Stimulated activated CD8-positive, alpha-beta memory T cell treated with anti-CD3 and anti-CD28 coated beads, Interleukin-4, amount 100 ng/mL, for 24 hours (primary cell): Measurements from ENCODE around the gene IL19.

Experiments
- DNase-seq: peaks from one replicate; pipeline ENCODE4 v3.0.0-alpha.2; 2020; ENCODE audit warnings: low read depth

IL19 gene

DNA sequence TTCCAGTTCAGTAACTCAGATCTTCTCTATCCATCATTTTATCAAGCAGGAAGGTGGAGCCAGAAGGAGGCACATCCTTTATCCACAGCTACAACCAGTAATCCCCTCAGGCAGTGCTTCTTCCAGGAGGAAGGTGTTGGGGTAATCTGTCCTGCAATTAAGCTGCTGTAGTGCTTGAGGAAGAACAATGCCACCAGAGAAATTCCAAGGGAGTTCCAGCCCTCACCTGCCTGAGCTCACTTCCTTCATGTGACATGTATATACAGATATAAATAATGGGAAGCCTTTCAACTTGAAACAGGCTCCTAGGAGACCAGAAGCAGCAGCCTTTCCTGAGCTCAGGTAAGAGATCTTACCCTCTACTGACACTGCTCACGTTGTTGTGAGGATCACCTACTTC is 92.7 kb downstream of the IL19 start:
- DNase-seq: no peak

DNA sequence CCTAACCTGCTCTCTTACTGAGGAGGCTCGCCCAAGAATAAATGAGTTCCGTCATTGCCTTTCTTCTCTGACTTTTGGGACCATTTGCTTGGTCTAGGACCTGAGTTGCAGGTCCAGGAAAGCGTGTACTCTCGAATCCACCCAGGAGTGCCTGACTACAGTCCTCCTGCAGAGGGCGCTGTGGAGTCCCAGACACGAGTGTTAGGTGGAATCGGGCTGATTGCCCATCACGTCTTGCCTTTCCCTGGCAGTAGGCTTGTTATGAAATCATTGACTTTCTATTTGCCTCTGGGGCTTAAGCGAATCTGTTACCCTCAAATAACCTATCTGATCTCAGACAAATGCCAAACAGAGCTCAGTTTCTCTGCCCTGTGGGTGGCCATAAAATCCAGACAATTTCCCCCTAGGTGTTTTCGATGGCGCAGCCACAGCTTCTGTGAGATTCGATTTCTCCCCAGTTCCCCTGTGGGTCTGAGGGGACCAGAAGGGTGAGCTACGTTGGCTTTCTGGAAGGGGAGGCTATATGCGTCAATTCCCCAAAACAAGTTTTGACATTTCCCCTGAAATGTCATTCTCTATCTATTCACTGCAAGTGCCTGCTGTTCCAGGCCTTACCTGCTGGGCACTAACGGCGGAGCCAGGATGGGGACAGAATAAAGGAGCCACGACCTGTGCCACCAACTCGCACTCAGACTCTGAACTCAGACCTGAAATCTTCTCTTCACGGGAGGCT is 94.5 kb downstream of the IL19 start, which contains the start of gene IL20:
TSS of gene IL20 (plus strand) at position 685 of the 733 bp plus-strand sequence. CDS start 230 bp downstream, outside the sequence.
- DNase-seq: peak; percentile 79

DNA sequence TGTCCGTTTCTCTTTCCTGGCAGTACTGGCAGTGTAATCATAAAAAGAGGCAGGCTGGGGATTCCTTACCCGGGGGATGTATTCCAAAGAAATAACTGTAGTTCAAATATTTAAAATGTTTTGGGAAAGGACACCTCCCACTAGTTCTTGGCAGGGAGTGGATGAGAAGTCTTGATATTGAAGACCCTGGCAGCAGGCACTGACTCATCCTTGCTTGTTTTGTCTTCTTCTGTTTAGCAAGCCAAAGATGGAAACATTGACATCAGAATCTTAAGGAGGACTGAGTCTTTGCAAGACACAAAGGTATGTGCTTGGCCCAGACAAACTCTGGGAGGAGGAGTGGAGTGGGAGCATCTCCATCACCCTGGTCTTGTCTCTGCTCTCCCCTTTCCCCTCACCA is 95.5 kb downstream of the IL19 start:
- DNase-seq: no peak

DNA sequence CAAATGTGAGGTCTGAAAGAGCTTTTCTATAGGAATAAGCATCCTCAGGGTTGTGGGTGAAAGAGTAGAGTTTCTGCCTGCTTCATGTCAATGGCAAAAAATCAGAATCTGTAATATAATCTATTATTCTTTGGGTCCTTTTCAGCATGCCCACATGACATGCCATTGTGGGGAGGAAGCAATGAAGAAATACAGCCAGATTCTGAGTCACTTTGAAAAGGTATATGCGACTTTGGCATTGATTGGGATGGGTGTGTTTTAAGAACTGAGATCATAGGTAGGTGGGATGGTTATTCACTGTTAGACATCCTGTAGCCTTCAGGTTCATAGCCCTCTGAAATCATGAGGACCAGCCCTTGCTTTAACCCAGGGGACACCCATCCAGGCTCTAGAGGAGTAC is 96.7 kb downstream of the IL19 start:
- DNase-seq: no peak

DNA sequence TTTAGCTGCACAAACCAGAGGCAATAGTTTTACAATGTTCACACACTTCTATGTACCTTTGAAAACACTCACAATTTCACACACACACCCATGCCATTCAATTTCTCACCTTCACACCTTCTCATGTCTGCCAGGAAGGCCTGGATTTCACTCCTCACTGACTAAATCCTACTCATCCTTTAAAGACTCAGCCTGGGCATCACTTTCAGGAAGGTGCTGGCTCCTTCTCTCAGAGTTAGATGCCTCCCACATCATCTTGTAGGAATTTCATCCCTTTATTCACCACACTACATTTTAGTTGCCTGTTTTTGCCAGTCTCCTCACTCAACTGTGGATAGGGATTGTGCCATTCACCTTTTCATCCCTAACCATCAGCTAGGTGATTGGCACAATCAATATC is 97.1 kb downstream of the IL19 start:
- DNase-seq: no peak

DNA sequence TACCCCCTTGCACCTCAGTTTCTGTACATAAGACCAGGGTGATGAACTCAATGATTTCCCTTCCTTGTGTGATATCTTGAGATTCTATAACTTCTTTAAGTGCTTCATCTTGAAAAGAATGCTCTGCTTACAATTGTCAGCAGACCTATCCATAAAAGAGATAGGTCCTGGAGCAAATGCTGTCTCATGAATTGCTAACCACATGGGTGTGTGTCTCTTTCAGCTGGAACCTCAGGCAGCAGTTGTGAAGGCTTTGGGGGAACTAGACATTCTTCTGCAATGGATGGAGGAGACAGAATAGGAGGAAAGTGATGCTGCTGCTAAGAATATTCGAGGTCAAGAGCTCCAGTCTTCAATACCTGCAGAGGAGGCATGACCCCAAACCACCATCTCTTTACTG is 97.7 kb downstream of the IL19 start:
- DNase-seq: no peak

DNA sequence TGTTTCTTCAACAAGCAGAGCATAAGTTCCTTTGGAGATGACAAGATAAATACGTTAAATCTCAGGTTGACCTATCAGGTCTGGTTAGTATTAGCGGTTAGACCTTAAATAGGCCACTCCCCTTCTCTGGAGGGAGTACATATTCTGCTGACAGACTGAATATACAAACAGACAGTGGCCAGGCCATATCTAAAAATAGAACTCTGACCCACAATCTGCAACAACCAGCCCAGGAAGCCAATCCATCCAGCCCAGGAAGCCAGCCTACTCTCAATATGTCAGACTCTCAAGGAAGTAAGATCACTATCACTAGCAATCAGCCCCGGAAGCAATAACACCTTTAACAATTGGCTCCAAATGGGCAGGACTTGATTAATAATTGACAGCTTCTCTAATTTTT is 101.6 kb downstream of the IL19 start:
- DNase-seq: no peak

DNA sequence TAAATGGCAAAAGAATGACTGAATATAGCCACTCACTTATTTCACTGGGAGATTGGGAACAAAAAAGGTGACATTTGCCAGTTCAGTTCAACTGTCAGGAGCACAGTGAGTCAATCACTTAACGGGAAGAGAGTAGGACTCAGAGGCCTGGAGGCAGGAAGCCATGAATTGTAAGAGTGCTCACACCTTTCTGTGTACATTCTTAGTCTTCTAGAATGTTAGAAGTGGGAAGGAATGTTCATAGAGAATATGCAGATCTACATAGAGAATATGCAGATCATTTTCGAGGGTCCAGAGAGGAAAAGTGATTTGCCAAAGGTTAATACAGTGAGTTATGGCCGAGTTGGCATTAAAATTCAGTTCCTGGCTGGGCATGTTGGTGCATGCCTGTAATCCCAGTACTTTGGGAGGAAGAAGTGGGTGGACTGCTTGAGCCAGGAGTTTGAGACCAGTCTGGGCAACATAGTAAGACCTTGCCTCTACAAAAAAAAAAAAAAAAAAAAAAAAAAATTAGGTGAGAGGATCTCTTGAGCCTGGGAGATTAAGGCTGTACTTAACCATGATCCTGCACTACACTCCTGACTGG is 103.1 kb downstream of the IL19 start:
- no peak for DNase-seq

DNA sequence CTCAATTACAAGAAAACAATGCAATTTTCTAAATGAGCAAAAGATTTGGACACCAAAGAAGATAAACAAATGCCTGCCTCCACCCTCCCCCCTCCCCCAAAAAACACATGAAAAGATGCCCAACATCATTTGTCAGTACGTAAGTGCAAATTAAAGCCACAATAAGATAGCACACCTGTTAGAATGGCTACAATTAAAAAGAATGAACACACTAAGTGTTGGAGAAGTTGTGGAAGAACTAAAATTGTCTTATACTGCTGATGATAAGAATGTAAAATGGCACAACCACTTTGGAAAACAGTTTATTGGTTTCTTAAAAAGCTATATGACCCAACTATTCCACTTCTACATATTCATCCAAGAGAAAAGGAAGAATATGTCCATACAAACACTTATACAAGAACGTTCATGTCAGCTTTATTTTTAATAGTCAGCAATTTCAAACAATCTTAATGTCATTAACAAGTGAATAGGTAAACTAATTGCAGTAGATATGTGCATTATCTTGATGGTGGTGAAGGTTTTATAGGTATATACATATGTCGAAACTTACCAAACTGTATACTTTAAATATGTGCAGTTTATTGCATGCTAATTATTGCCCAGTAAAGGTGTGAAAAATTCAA is 105.3 kb downstream of the IL19 start:
- DNase-seq: no peak

DNA sequence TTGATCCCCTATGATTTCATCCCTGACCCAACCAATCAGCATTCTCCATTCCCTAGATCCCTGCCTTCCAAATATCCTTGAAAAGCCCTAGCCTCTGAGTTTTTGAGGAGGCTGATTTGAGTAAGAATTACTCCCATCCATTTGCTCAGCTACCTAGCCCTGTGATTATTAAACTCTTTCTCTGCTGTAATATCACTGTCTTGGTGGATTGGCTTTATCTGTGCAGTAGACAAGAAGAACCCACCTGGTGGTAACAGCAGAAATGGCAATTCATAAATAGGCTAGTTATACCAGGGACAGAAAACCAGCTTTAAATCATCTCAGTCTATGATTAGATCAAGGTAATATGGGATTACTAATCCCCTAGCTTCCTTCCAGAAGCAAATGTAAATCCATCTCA is 107.9 kb downstream of the IL19 start:
- no peak for DNase-seq

DNA sequence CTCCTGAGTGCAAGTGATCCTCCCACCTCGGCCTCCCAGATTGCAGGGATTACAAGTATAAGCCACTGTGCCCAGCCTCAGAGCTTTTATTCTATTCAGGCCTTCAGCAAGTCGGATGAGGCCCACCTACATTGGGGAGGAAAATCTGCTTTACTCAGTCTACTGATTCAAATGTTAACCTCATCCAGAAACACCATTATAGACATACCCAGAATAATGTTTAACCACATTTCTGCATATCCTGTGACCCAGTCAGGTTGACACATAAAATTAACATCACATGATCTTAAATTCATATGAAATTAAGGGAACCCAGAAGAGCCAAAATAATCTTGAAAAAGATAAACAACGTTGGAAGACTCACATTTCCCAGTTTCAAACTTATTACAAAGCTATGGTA is 109.7 kb downstream of the IL19 start:
- no peak for DNase-seq

DNA sequence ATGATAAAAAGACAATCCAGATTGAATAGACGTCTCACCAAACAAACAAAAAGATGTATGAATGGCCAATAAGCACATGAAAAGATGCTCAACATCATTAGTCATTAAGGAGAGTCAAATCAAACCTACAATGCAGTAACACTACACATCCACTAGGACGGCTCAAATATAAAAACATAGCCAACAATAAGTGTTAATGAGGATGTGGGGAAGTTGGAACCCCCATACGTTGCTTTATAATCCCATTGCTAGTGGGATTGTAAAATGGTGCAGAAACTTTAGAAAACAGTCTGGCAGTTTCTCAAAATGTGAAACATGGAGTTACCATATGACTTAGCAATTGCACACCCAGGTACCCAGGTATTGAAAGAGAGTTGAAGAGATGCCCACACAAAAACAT is 112.0 kb downstream of the IL19 start:
- no peak for DNase-seq

DNA sequence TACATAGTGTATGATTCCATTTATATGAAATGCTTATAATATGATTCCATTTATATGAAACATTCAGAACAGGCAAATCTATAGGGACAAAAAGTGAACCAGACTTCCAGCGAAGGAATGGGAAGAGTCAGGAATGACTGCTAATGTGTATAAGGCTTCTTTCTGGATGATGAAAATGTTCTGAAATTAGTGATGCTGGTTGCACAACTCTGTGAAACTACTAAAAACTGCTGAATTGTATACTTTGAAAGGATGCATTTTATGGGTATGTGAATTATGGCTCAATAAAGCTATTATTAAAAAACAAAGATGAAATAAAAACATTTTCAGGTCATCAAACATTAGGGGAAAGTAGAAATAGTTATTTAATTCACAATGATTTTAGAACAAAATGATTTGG is 112.6 kb downstream of the IL19 start:
- no peak for DNase-seq

DNA sequence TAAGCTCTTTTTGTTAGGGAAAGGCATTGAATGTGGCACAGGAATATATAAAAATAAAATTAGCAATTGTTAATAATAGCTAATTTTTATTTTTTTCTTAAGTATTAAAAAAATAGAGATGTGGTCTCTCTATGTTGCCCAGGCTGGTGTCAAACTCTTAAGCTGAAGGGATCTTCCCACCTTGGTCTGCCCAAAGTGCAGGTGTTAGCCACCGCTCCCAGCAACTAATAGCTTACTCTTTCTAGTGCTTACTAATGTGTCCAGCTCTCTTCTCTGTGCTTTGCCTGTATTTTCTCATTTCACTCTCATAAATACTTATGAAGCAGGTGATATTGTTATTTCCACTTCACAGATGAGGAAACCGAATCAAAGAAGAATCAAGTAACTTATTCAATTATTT is 113.3 kb downstream of the IL19 start:
- no peak for DNase-seq

DNA sequence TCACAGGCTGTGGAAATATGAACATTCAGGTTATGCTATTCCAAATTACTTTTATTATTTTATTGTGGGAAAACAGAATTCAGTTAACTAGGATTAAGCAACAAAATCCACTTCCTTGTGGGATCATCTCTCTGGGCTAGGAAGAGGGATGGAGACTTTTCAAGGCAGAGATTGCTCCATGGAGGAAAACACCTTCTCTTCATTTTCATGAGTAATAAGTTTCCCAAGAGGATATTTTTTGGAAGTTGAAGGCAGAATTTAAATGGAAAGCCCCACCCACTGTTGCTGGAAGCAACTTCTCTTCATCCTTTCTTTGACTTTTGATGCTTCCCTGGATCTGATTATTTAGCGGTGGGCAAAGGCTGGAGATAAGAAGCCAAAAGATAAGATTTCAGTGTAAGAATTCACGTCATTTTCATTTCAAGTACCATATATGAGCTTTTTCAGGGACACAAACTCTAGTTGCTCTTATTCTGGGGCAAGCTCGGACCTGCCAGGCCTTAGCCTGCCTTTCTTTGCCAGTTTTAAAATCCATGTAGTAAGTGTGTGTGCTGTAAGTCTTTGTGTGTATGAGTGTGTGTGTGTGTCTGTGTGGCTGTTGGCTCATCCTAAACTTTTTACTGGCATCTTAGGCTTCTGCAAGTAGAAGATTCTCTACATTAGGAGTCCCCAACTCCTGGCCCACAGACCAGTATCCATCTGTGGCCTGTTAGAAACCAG is 114.9 kb downstream of the IL19 start:
- DNase-seq: no peak

DNA sequence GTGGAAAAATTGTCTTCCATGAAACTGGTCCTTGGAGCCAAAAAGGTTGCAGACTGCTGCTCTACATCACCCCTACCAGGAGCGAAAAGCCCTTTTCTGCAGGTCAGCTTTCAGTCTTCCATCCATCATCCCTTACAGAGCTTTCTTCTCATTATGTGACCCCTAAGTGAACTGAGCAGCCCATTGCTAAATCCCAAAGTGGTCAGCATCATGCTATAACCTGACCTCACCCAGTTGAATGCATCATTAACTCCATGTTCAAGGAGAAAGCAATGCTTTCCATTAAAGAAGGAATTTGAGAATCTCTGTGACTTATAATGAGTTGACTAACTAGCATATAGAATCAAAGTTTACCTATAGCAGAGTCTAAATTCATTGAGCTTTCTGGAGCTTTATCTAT is 116.3 kb downstream of the IL19 start:
- DNase-seq: no peak

DNA sequence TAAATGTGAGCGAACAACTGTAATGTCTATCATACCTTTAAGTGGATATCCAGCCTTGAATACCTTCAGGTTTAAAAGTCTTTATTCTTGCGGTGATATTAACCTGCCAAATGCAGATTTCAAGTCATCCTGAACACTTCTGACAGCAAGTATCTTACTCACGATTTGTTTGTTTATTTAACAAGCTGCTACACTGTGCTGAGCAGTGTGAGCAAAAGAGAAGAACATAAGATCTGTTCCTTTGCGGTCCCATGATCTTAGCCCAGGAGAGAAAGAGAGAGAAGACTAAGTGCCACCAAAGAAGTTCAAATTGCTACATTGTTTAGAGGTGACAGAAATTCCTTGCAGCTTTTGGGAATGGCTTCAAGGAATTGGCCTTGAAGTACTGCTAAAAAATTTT is 117.1 kb downstream of the IL19 start:
- no peak for DNase-seq

DNA sequence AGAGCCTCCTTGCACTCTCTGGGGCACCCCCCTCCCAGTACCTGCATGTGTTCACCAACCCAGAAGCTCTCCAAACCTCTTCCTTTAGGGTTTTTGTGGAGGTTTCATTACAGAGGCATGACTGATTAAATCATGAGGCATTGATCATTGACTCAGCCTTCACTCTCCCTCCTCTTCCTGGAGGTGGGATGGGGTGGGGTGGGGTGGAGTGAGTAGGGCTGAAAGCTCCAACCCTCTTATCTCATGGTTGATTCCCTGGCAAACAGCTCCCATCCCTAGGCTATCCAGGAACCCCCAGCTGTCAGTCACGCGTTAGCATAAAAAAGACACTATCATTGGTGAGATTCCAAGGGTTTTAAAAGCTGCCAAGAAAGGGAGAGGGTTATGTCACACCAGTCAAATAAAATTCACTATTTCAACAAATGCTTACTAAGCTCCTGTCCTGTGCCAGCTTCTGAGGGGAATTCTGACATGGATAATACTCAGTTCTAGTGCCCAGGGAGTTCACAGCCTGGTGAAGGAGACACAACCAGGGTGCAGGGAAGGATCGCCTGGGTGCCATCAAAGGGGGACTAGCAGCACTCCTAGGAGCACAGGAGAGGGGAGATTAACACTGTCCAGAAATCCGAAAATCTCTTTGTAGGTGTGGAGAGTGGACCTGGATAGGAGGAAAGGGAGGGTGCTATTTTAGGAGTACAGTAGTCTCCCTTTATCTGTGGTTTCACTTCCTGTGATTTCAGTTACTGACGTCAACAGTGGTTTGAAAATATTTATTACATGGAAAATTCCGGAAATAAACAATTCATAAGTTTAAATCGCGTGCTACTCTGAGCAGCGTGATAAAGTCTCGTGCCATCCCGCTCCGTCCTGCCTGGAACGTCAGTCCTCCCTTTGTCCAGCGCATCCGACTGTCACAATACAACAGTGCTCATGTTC is 119.8 kb downstream of the IL19 start:
- DNase-seq: no peak

DNA sequence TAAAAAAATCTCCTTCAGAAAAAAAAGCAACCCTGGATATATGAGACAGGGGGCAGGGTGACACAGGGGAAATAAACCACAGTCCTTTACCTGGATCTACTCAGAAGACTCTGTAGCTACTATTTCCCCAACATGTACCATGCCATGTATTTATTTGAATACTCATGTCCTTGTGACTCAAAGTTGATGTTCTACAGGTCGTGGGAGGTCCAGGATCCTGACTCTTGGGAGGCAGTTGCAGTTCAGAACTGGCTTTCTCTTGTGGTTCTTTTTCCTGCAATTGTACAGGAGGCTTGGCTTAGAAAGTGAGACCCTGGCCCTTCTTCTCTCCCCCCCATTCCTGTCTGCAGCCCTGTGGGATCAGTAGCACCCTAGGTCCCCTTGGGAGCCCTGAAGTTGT is 120.8 kb downstream of the IL19 start:
- no peak for DNase-seq
